CD14-positive monocyte (primary cell): ENCODE data around the gene PCK2. TPM values are rescaled to one million over a fixed set of nuclear protein-coding genes. Genes with fewer than 3 reads are reported as not detected.
A peak's percentile ranks its signal among the peaks of the same experiment; 100 is the strongest.

Experiments used
- DNase-seq, 3 donors: peaks; one replicate each; pipeline ENCODE4 v3.0.0-alpha.2; 2011 to 2022
- H2AFZ ChIP-seq: 2 replicates; pipeline ENCODE4 v1.6.0; 2012; ENCODE audit warnings: mild to moderate bottlenecking, low read depth, low read length, inconsistent platforms; ENCODE audit not compliant: insufficient read depth, poor library complexity, severe bottlenecking
- H3K27ac ChIP-seq, 2 donors: 1 replicate in 1 of 2; 2 replicates in 1 of 2; pipeline ENCODE4 v1.5.1; 2012 to 2013; ENCODE audit warnings: low read length in 2 of 2, control low read depth in 1 of 2, inconsistent platforms in 1 of 2, low read depth in 1 of 2, mild to moderate bottlenecking in 1 of 2
- H3K27me3 ChIP-seq, 2 donors: one replicate each; pipeline versions ENCODE4 v1.6.0 to v1.6.1; 2011 to 2013; ENCODE audit warnings: low read length in 2 of 2; ENCODE audit not compliant: control insufficient read depth in 2 of 2, insufficient read depth in 2 of 2
- H3K36me3 ChIP-seq, 2 donors: replicated peaks in 1 of 2; 1 replicate in 1 of 2; 2 replicates in 1 of 2; pipeline versions ENCODE4 v1.5.1 to v1.6.1; 2012 to 2013; ENCODE audit warnings: low read length in 2 of 2, control low read depth in 1 of 2, inconsistent platforms in 1 of 2, mild to moderate bottlenecking in 1 of 2; ENCODE audit not compliant: insufficient read depth in 2 of 2, control insufficient read depth in 1 of 2
- H3K4me1 ChIP-seq, 2 donors: 1 replicate in 1 of 2; 2 replicates in 1 of 2; pipeline versions ENCODE4 v1.5.1 to v1.6.1; 2012 to 2013; ENCODE audit warnings: low read length in 2 of 2, control low read depth in 1 of 2, inconsistent platforms in 1 of 2, mild to moderate bottlenecking in 1 of 2, moderate library complexity in 1 of 2; ENCODE audit not compliant: insufficient read depth in 2 of 2, control insufficient read depth in 1 of 2
- H3K4me2 ChIP-seq: replicated peaks from 2 replicates; pipeline ENCODE3; 2012; ENCODE audit warnings: low read length, moderate library complexity, mild to moderate bottlenecking; ENCODE audit not compliant: poor library complexity, severe bottlenecking; ENCODE audit errors: extremely low read depth
- H3K4me3 ChIP-seq, 3 experiments: fragments of 200-600 bp in 1 of 3; sonication (generic) in 1 of 3; replicated peaks in 1 of 3; 1 replicate in 2 of 3; 2 replicates in 1 of 3; pipeline ENCODE4 v1.5.1; 2011 to 2013; ENCODE audit warnings: low read length in 3 of 3, mild to moderate bottlenecking in 3 of 3, control low read depth in 2 of 3, low read depth in 2 of 3, inconsistent platforms in 1 of 3, moderate library complexity in 1 of 3
- H3K79me2 ChIP-seq: 2 replicates; pipeline ENCODE4 v1.6.0; 2012; ENCODE audit warnings: mild to moderate bottlenecking, control low read depth, inconsistent platforms, low read length, moderate library complexity; ENCODE audit not compliant: insufficient read depth
- H3K9ac ChIP-seq: 2 replicates; pipeline ENCODE4 v1.6.0; 2017; ENCODE audit warnings: low read length, mild to moderate bottlenecking; ENCODE audit not compliant: insufficient read depth, poor library complexity, severe bottlenecking
- H3K9me3 ChIP-seq, 2 donors: replicated peaks in 1 of 2; 1 replicate in 1 of 2; 2 replicates in 1 of 2; pipeline versions ENCODE4 v1.5.1 to v1.6.1; 2012 to 2013; ENCODE audit warnings: low read length in 2 of 2, control low read depth in 1 of 2; ENCODE audit not compliant: control insufficient read depth in 1 of 2, insufficient read depth in 1 of 2
- H4K20me1 ChIP-seq: 2 replicates; pipeline ENCODE4 v1.6.0; 2012; ENCODE audit warnings: mild to moderate bottlenecking, low read length, control low read depth, moderate library complexity; ENCODE audit not compliant: insufficient read depth
- H3K27ac Mint-ChIP-seq, 7 donors: one replicate each; pipeline ENCODE4 v1.8.0; 2020; ENCODE audit warnings: mild to moderate bottlenecking in 7 of 7, mixed read lengths in 7 of 7, moderate library complexity in 6 of 7, inconsistent platforms in 2 of 7
- H3K27me3 Mint-ChIP-seq, 3 donors: one replicate each; pipeline ENCODE4 v1.8.0; 2021 to 2022; ENCODE audit warnings: low read depth in 3 of 3, mild to moderate bottlenecking in 3 of 3, mixed read lengths in 3 of 3, moderate library complexity in 3 of 3, inconsistent platforms in 1 of 3
- H3K36me3 Mint-ChIP-seq, 2 donors: one replicate each; pipeline ENCODE4 v1.8.0; 2020; ENCODE audit warnings: mixed read lengths in 2 of 2, inconsistent platforms in 1 of 2, mild to moderate bottlenecking in 1 of 2
- H3K4me1 Mint-ChIP-seq: one replicate; pipeline ENCODE4 v1.8.0; 2020; ENCODE audit warnings: mild to moderate bottlenecking, mixed read lengths
- H3K4me3 Mint-ChIP-seq, 2 donors: one replicate each; pipeline ENCODE4 v1.8.0; 2020; ENCODE audit warnings: mild to moderate bottlenecking in 2 of 2, mixed read lengths in 2 of 2, moderate library complexity in 1 of 2
- H3K9me3 Mint-ChIP-seq, 7 donors: one replicate each; pipeline ENCODE4 v1.8.0; 2020 to 2022; ENCODE audit warnings: mixed read lengths in 7 of 7, mild to moderate bottlenecking in 6 of 7, moderate library complexity in 6 of 7, inconsistent platforms in 2 of 7
- CTCF ChIP-seq: fragments of 200-600 bp; IDR thresholded peaks from one replicate; pipeline ENCODE4 v1.8.0; 2022; ENCODE audit warnings: antibody characterized with exemption, mild to moderate bottlenecking
- WGBS: methylation state at CpG from one replicate; pipeline ENCODE4 v1.1.5; 2013; ENCODE audit warnings: missing lambda C conversion rate; ENCODE audit not compliant: insufficient coverage; 5-methylcytosine and 5-hydroxymethylcytosine counted together
- intact Hi-C, 2 donors: fragments of 100-400 bp; cut with micrococcal nuclease; formaldehyde crosslinking; loops; one replicate each; pipeline versions ENCODE4 v1.15.0 to v1.15.1; 2023
- polyA plus RNA-seq, 3 donors: library from polyadenylated mRNA; depleted of rRNA in 1 of 3; unstranded in 2 of 3; stranded (reverse) in 1 of 3; fragments of 300-500 nt in 2 of 3; fragments of >200 nt in 1 of 3; fragmentation: Illumina TruSeq in 2 of 3; gene quantifications; 1 replicate in 2 of 3; 2 replicates in 1 of 3; pipeline ENCODE4 v1.2.3, GENCODE V29; 2012 to 2021

Gene PCK2
- polyA plus RNA-seq, 3 donors, result 29.9 to 34.2 (median 31.3) TPM

- Mint-ChIP-seq H3K4me3 (no peak overlapping the region), H3K9me3 (no peaks in the 10 kb centered on the region), H3K4me1 (peaks cover 4% of the 10 kb centered on the region), H3K27me3 (peaks cover 0 to 5% (median 0%) of the 10 kb centered on the region in 3 donors), H3K36me3 (peaks cover 46 to 73% of the 10 kb centered on the region in 2 donors), H3K27ac (peak overlapping the region in 6 of 7 donors; percentile 23 to 72 (median 41))
- no peak overlapping the region for H3K4me3 ChIP-seq
- no peak overlapping the region for H3K4me2 ChIP-seq
- H3K9me3 ChIP-seq, result no peaks in the 10 kb centered on the region
- no peaks in the 10 kb centered on the region for H3K27me3 ChIP-seq
- peaks cover 51 to 61% of the 10 kb centered on the region in 2 donors for H3K36me3 ChIP-seq
- H3K27ac ChIP-seq, result peak overlapping the region in 1 of 2 donors; percentile 24
- DNase-seq, result no peak
- intact Hi-C loops, result no loop called here
- no peaks in the 10 kb centered on the region for H4K20me1 ChIP-seq
- no peak overlapping the region for H3K9ac ChIP-seq
- no peaks in the 10 kb centered on the region for H3K79me2 ChIP-seq
- TF ChIP-seq CTCF, result no peak
- H3K4me1 ChIP-seq, result no peaks in the 10 kb centered on the region
- no peak overlapping the region for H2AFZ ChIP-seq
- 100% methylated on average over 4 of the region's 9 CpGs for WGBS
Observed at GRCh38 chr14:24123424-24124417, 29.6 kb downstream of the PCK2 start.

- H3K4me1 ChIP-seq, result peaks cover 5 to 7% of the 10 kb centered on the region in 2 donors
- no peak for TF ChIP-seq CTCF
- no peaks in the 10 kb centered on the region for H3K27me3 ChIP-seq
- no peak overlapping the region for H3K27ac ChIP-seq
- DNase-seq, result no peak
- H3K27me3 Mint-ChIP-seq, result peaks cover 0 to 2% (median 0%) of the 10 kb centered on the region in 3 donors
- no peaks in the 10 kb centered on the region for H3K79me2 ChIP-seq
- intact Hi-C loops, result no loop called here
- no peaks in the 10 kb centered on the region for H3K9me3 ChIP-seq
- H3K4me3 Mint-ChIP-seq, result no peak overlapping the region
- H3K4me3 ChIP-seq, result no peak overlapping the region
- H2AFZ ChIP-seq, result no peak overlapping the region
- no peak overlapping the region for H3K9ac ChIP-seq
- peaks cover 13% of the 10 kb centered on the region for H3K4me1 Mint-ChIP-seq
- H3K36me3 ChIP-seq, result peaks cover 22 to 29% of the 10 kb centered on the region in 2 donors
- no peak overlapping the region for H3K27ac Mint-ChIP-seq
- no peak overlapping the region for H3K4me2 ChIP-seq
- H3K36me3 Mint-ChIP-seq, result peaks cover 22 to 51% of the 10 kb centered on the region in 2 donors
- H3K9me3 Mint-ChIP-seq, result no peaks in the 10 kb centered on the region
- no peaks in the 10 kb centered on the region for H4K20me1 ChIP-seq
Observed at GRCh38 chr14:24126939-24127338, 32.8 kb downstream of the PCK2 start.
